Heart right ventricle (tissue), 16 donors: ENCODE results near the gene PFKFB1. TPM values are rescaled to one million over a fixed set of nuclear protein-coding genes. Genes with fewer than 3 reads are reported as not detected.

ENCODE experiments used
- ATAC-seq, 8 donors: fragments of 200-7000 bp; cut with Tn5 transposase; one replicate each; pipeline ENCODE4 v1.9.1; 2020; ENCODE audit warnings: mild to moderate bottlenecking in 8 of 8, moderate library complexity in 8 of 8, moderate number of reproducible peaks in 1 of 8
- DNase-seq, 2 donors: peaks; one replicate each; pipeline ENCODE4 v3.0.0-alpha.2; 2020
- H3K27ac ChIP-seq, 10 donors: fragments of 200-600 bp; sonication (generic) in 2 of 10; one replicate each; pipeline versions ENCODE4 v1.5.0 to v1.8.0; 2020 to 2022; ENCODE audit warnings: mild to moderate bottlenecking in 3 of 10
- H3K27me3 ChIP-seq, 7 donors: fragments of 200-600 bp; one replicate each; pipeline ENCODE4 v1.8.0; 2021 to 2022; ENCODE audit warnings: mild to moderate bottlenecking in 2 of 7
- H3K36me3 ChIP-seq, 9 donors: fragments of 200-600 bp; sonication (generic) in 1 of 9; one replicate each; pipeline versions ENCODE4 v1.5.0 to v1.8.0; 2020 to 2022; ENCODE audit warnings: mild to moderate bottlenecking in 2 of 9
- H3K4me1 ChIP-seq, 9 donors: fragments of 200-600 bp; sonication (generic) in 1 of 9; one replicate each; pipeline versions ENCODE4 v1.5.0 to v1.8.0; 2020 to 2022; ENCODE audit warnings: mild to moderate bottlenecking in 4 of 9
- H3K4me3 ChIP-seq, 10 donors: fragments of 200-600 bp; sonication (generic) in 2 of 10; one replicate each; pipeline versions ENCODE4 v1.5.0 to v1.8.0; 2020 to 2022; ENCODE audit warnings: mild to moderate bottlenecking in 7 of 10, moderate library complexity in 2 of 10
- H3K9me3 ChIP-seq, 11 donors: fragments of 200-600 bp in 10 of 11; sonication (generic) in 2 of 11; one replicate each; pipeline versions ENCODE4 v1.5.0 to v1.8.0; 2013 to 2022; ENCODE audit warnings: mild to moderate bottlenecking in 2 of 11, control low read depth in 1 of 11, moderate library complexity in 1 of 11
- WGBS, 2 donors: extraction: QIAGEN DNeasy Blood & Tissue Kit; methylation state at CpG; one replicate each; pipeline ENCODE4 v1.1.7; 2013; ENCODE audit warnings: inconsistent platforms in 1 of 2; 5-methylcytosine and 5-hydroxymethylcytosine counted together
- intact Hi-C, 10 donors: fragments of 100-400 bp; cut with DNase I; formaldehyde crosslinking; loops; one replicate each; pipeline versions ENCODE4 v1.11.1 to v1.14.2; 2022
- polyA plus RNA-seq, 2 donors: library from polyadenylated mRNA; stranded (reverse); fragments of 200-250 nt; gene quantifications; one replicate each; pipeline ENCODE4 v1.2.3, GENCODE V29; 2013
- total RNA-seq, 10 donors: library from RNA; stranded (reverse); fragmentation: NEBNext Ultra II Directional in 3 of 10; extraction: Animal tissue kit (Norgen Biotek cat#: 25700) in 3 of 10; gene quantifications; one replicate each; pipeline versions ENCODE4 v1.2.1 to v1.2.4, GENCODE V29; 2021 to 2023
- TF ChIP-seq, protein P1 (sequence below), 9 donors: fragments of 200-600 bp; sonication (generic) in 2 of 9; IDR thresholded peaks; one replicate each; pipeline versions ENCODE4 v1.5.0 to v1.8.0; 2021 to 2022; ENCODE audit warnings: antibody characterized with exemption in 9 of 9, mild to moderate bottlenecking in 5 of 9, moderate library complexity in 1 of 9
- donor health status: Arrhythmogenic right ventricular cardiomyopathy.
- donor health status: ischemic (EF 13 %, LVEDD 7.1; RV severe dilation, severe dysfunction).
- donor health status: healthy with polysubstance abuse.
- donor health status: DM: no; HTN: yes; CAD: no.
- donor health status: DM: no; HTN: no; CAD: no.
- donor health status: ischemic (EF 25% LVEDD 6.9; RV normal size, moderate dysfunction).
- donor health status: ischemic (EF 25% LVEDD 5.7; RV mildly dilated, moderate dysfunction).
- donor health status: healthy.
- donor health status: DM: yes; HTN: yes; CAD: no.
- donor health status: Ischemic cardiomyopathy.
- donor health status: ischemic (EF 35%, LVEDD 5.7; RV mildly dilated, moderate dysfunction).
- donor health status: nonischemic (EF 11% LVEDD 7.7; RV severe dilation, severe dysfunction).
- donor health status: DM: yes; HTN: yes; CAD: no.
- donor health status: PGD.
- donor health status: ischemic (EF 29% LVEDD 5.4; RV normal size, mild dysfunction).
- donor health status: nonischemic (EF 23%, LVEDD 6.1; RV moderate dilation, normal function).

Gene PFKFB1
- total and polyA plus RNA-seq, 12 donors = 0.12 to 0.59 (median 0.24) TPM; not detected in 6

DNA sequence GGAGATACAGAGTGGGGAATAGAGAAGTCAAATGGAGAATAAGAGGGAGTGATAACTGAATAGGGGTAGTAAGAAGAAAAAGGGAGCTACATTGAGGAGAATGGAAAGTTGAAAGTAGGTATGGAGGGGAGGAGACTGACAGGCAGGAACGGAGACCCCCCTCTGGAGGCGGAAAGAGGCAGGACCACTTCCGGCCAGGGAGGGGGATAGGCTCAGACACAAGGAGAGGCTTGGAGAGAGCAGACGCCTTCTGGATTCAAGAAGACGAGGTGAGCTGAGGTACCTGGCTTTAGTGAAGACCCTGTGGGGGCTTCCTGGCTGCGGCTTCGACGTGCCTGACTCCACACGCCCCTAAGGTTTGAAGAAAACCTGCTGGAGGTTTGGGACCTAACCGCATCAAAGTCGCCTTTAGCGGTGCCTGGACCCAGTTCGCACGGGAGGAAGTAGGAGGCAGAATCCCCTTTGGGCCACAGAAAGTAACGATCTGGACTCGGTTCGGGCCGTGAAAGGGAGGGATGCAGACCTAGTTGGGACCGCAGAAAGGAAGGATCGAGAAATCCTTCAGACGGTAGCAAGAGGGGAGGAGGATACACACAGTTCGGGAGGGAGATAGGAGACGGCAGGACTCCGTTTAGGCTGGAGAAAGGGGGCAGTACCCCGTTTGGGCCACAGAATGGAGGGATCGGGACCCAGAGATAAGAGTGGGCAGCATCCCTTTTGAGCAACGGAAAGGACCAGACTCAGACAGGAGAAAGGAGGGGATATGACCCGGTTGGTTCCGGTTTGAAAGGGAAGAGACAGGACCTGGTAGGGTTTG is 73.2 kb downstream of the PFKFB1 start, which contains the start of gene TRO:
TSS of gene TRO (plus strand) at position 215 of the 817 bp plus-strand sequence. CDS start 1,423 bp downstream, outside the sequence.
- 0 to 1% methylated on average over 28 to 29 of the region's 29 CpGs for WGBS, 2 donors
- H3K27me3 ChIP-seq = peaks cover 0 to 11% (median 0%) of the 10 kb centered on the region in 7 donors
- intact Hi-C loops = no loop called here
- no peaks in the 10 kb centered on the region for H3K36me3 ChIP-seq
- DNase-seq = no peak
- no peaks in the 10 kb centered on the region for H3K4me1 ChIP-seq
- H3K9me3 ChIP-seq = no peaks in the 10 kb centered on the region
- ATAC-seq = peak in 7 of 8 donors; percentile 9 to 53 (median 22)
- H3K27ac ChIP-seq = peak within 1 kb of the TSS in 2 of 10 donors; percentile 36 to 43
- peak within 1 kb of the TSS; percentile 10 to 58 (median 52) for H3K4me3 ChIP-seq
- TF ChIP-seq, protein P1, sequence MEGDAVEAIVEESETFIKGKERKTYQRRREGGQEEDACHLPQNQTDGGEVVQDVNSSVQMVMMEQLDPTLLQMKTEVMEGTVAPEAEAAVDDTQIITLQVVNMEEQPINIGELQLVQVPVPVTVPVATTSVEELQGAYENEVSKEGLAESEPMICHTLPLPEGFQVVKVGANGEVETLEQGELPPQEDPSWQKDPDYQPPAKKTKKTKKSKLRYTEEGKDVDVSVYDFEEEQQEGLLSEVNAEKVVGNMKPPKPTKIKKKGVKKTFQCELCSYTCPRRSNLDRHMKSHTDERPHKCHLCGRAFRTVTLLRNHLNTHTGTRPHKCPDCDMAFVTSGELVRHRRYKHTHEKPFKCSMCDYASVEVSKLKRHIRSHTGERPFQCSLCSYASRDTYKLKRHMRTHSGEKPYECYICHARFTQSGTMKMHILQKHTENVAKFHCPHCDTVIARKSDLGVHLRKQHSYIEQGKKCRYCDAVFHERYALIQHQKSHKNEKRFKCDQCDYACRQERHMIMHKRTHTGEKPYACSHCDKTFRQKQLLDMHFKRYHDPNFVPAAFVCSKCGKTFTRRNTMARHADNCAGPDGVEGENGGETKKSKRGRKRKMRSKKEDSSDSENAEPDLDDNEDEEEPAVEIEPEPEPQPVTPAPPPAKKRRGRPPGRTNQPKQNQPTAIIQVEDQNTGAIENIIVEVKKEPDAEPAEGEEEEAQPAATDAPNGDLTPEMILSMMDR (IDR thresholded peaks at IDR 0.05) = no peak

DNA sequence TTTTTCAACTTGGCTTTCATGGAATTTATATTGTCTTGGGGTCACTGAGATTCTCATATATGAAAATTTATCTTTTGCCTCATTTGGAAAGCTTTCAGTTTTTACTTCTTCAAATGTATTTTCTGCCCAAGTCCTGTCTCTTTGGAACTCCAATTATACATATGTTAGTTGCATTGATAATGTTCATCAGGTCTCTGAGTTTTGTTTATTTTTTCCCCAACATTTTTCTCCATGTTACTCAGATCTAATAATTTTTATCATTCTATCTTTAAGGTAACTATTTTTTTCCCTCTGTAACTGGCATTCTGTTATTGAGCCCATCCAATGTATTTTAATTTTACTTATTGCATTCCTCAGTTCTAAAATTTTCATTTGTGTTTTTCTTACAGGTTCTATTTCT is 84.0 kb downstream of the PFKFB1 start:
- no peak for ATAC-seq
- DNase-seq = no peak
- H3K27ac ChIP-seq = no peak overlapping the region
- TF ChIP-seq, protein P1 (IDR thresholded peaks at IDR 0.05) = no peak
- peaks cover 0 to 29% (median 6%) of the 10 kb centered on the region in 11 donors for H3K9me3 ChIP-seq
- H3K36me3 ChIP-seq = no peaks in the 10 kb centered on the region
- H3K4me3 ChIP-seq = no peak overlapping the region
- intact Hi-C loops = no loop called here
- no peaks in the 10 kb centered on the region for H3K27me3 ChIP-seq
- no peaks in the 10 kb centered on the region for H3K4me1 ChIP-seq

DNA sequence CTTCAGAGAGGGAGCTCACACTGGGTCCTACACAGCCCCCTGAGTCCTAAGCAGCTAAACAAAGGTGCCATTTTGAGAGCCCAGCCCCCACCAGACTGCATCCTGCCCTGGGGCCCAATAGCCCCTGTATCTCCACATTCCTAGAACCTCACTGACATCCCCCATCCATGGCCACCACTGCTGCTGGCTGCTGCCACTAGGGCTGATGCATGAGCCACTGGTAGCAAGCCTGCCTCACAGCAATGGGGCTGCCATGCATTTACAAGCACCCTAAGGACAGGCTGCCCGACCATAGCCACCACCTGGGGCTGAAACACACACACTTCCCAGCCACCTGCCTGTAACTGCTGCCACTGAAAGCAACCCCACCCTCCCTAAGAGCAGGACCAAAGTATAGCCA is 99.8 kb downstream of the PFKFB1 start:
- H3K27ac ChIP-seq = no peak overlapping the region
- no peak for DNase-seq
- TF ChIP-seq, protein P1 (IDR thresholded peaks at IDR 0.05) = no peak
- ATAC-seq = no peak
- intact Hi-C loops = loop anchor here in 8 of 10 donors (5.0 to 10.0 kb wide), 3 partner anchors 161 to 451 kb away; no protein-coding TSS in a partner anchor
- H3K9me3 ChIP-seq = peaks cover 0 to 13% (median 0%) of the 10 kb centered on the region in 11 donors
- no peaks in the 10 kb centered on the region for H3K27me3 ChIP-seq
- H3K4me1 ChIP-seq = no peaks in the 10 kb centered on the region
- WGBS, 2 donors = 63 to 67% methylated on average over 1 of the region's 1 CpG
- no peaks in the 10 kb centered on the region for H3K36me3 ChIP-seq
- H3K4me3 ChIP-seq = no peak overlapping the region

DNA sequence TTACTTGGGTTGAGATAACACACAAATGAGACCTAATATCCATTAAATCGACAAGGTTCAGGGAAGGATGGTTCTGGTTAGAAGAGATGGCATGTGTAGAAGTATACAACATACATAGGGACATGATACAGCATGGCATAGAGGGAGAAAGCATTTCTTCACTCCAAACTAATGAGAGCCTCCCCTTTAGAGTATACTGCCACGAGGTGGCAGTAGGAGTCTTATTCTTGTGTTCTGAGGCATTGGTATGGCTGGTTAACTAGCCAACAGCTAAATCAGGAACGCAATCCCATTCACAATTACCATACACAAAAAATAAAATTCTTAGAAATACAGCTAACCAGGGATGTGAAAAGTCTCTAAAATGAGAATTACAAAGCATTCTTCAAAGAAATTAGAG is 102.4 kb downstream of the PFKFB1 start:
- no peak overlapping the region for H3K27ac ChIP-seq
- TF ChIP-seq, protein P1 (IDR thresholded peaks at IDR 0.05) = peak; percentile 8 to 61 (median 54)
- no peaks in the 10 kb centered on the region for H3K36me3 ChIP-seq
- H3K4me3 ChIP-seq = no peak overlapping the region
- H3K27me3 ChIP-seq = peaks cover 0 to 6% (median 0%) of the 10 kb centered on the region in 7 donors
- intact Hi-C loops = loop anchor here in 8 of 10 donors (5.0 to 10.0 kb wide), 3 partner anchors 163 to 453 kb away; no protein-coding TSS in a partner anchor
- H3K4me1 ChIP-seq = no peaks in the 10 kb centered on the region
- peaks cover 0 to 12% (median 0%) of the 10 kb centered on the region in 11 donors for H3K9me3 ChIP-seq
- peak in 1 of 8 donors; percentile 52 for ATAC-seq
- WGBS, 2 donors = 10 to 15% methylated on average over 3 of the region's 3 CpGs
- DNase-seq = peak in 1 of 2 donors; percentile 13
